SK-N-SH (cell line): ENCODE results near the gene PRDX6. TPM values are rescaled to one million over a fixed set of nuclear protein-coding genes. Genes with fewer than 3 reads are reported as not detected.

Source experiments
- CTCF ChIA-PET: fragments of 300-600, 350-600 bp; formaldehyde crosslinking; extraction: SDS; loops from one replicate; lab custom pipeline; 2021; lab: Yijun Ruan, JAX
- POLR2A ChIA-PET: fragments of 350-600 bp; sonication (Branson Sonifier 250); formaldehyde crosslinking; extraction: SDS; loops from one replicate; lab custom pipeline; 2020; ENCODE audit warnings: antibody characterized with exemption, inconsistent platforms; lab: Yijun Ruan, JAX
- DNase-seq: peaks from one replicate; pipeline ENCODE4 v3.0.0; 2012
- H2AFZ ChIP-seq: fragments of 200-600 bp; sonication (generic); 2 replicates; pipeline ENCODE4 v1.8.1; 2016; ENCODE audit warnings: antibody characterized with exemption, mild to moderate bottlenecking, low read depth
- H3F3A ChIP-seq: fragments of 200-600 bp; sonication (generic); replicated peaks from 2 replicates; pipeline ENCODE3; 2016; ENCODE audit warnings: antibody characterized with exemption, mild to moderate bottlenecking; ENCODE audit not compliant: insufficient read depth
- H3K27ac ChIP-seq, 2 experiments: fragments of 200-500 bp in 1 of 2; fragments of 200-600 bp in 1 of 2; sonication (Bioruptor generic) in 1 of 2; sonication (generic), shearing (Covaris generic) in 1 of 2; 2 replicates each; pipeline versions ENCODE4 v1.5.1 to v1.6.1; 2014 to 2016; ENCODE audit warnings: low read depth in 2 of 2, inconsistent platforms in 1 of 2, low read length in 1 of 2, mild to moderate bottlenecking in 1 of 2, mixed read lengths in 1 of 2
- H3K27me3 ChIP-seq: fragments of 200-600 bp; sonication (generic), shearing (Covaris generic); 2 replicates; pipeline ENCODE4 v1.6.1; 2016; ENCODE audit warnings: mixed run types; ENCODE audit not compliant: insufficient read depth
- H3K36me3 ChIP-seq, 2 experiments: fragments of 200-500 bp in 1 of 2; fragments of 200-600 bp in 1 of 2; sonication (Bioruptor generic) in 1 of 2; sonication (generic) in 1 of 2; replicated peaks in 1 of 2; 2 replicates each; pipeline versions ENCODE3 to v1.5.1; 2014 to 2016; ENCODE audit warnings: low read length in 1 of 2, mild to moderate bottlenecking in 1 of 2; ENCODE audit not compliant: insufficient read depth in 2 of 2, control insufficient read depth in 1 of 2
- H3K4me1 ChIP-seq, 2 experiments: fragments of 200-500 bp in 1 of 2; fragments of 200-600 bp in 1 of 2; sonication (Bioruptor generic) in 1 of 2; sonication (generic), shearing (Covaris generic) in 1 of 2; 2 replicates each; pipeline versions ENCODE4 v1.5.1 to v1.6.1; 2014 to 2016; ENCODE audit warnings: low read depth in 1 of 2, low read length in 1 of 2, mixed run types in 1 of 2; ENCODE audit not compliant: insufficient read depth in 2 of 2, control insufficient read depth in 1 of 2
- H3K4me2 ChIP-seq: fragments of 200-600 bp; sonication (generic), shearing (Covaris generic); 2 replicates; pipeline ENCODE4 v1.6.1; 2017; ENCODE audit warnings: mixed run types
- H3K4me3 ChIP-seq, 2 experiments: fragments of 200-500 bp in 1 of 2; fragments of 200-600 bp in 1 of 2; sonication (Bioruptor generic) in 1 of 2; sonication (generic), shearing (Covaris generic) in 1 of 2; 2 replicates each; pipeline versions ENCODE4 v1.5.1 to v1.8.1; 2014 to 2016; ENCODE audit warnings: low read depth in 2 of 2, inconsistent platforms in 1 of 2, low read length in 1 of 2, mild to moderate bottlenecking in 1 of 2, mixed read lengths in 1 of 2, moderate library complexity in 1 of 2
- H3K79me2 ChIP-seq: fragments of 200-600 bp; sonication (generic); 2 replicates; pipeline ENCODE4 v1.8.1; 2017; ENCODE audit warnings: mild to moderate bottlenecking; ENCODE audit not compliant: insufficient read depth
- H3K9ac ChIP-seq: fragments of 200-600 bp; sonication (generic); 2 replicates; pipeline ENCODE4 v1.6.1; 2017; ENCODE audit warnings: mixed run types
- H3K9me2 ChIP-seq: fragments of 200-600 bp; sonication (generic); 2 replicates; pipeline ENCODE4 v1.6.1; 2017; ENCODE audit warnings: mixed run types
- H3K9me3 ChIP-seq: fragments of 200-600 bp; sonication (generic); 2 replicates; pipeline ENCODE4 v1.6.1; 2017; ENCODE audit warnings: mixed run types, mild to moderate bottlenecking, moderate library complexity
- H4K20me1 ChIP-seq: fragments of 200-600 bp; sonication (generic); 2 replicates; pipeline ENCODE4 v1.6.1; 2017; ENCODE audit warnings: mild to moderate bottlenecking, mixed run types; ENCODE audit not compliant: insufficient read depth
- CHD2 ChIP-seq: fragments of 150-350 bp; IDR thresholded peaks from 2 replicates; pipeline ENCODE4 v1.6.1; 2018; ENCODE audit warnings: low read length; ENCODE audit not compliant: partially characterized antibody
- ELF1 ChIP-seq: IDR thresholded peaks from 2 replicates; pipeline ENCODE4 v1.4.0; 2012
- EP300 ChIP-seq, 2 experiments: IDR thresholded peaks; 2 replicates each; pipeline versions ENCODE4 v1.4.0 to v1.6.1; 2012; ENCODE audit warnings: borderline replicate concordance in 1 of 2, low read depth in 1 of 2, low read length in 1 of 2
- FOXJ3 ChIP-seq: sonication (generic); formaldehyde crosslinking; IDR thresholded peaks from 2 replicates; pipeline ENCODE4 v1.5.1; 2020; ENCODE audit warnings: mild to moderate bottlenecking, missing genetic modification reagents
- FOXM1 ChIP-seq: IDR thresholded peaks from 2 replicates; pipeline ENCODE4 v1.4.0; 2012; ENCODE audit warnings: low read depth, mild to moderate bottlenecking
- MEF2A ChIP-seq: IDR thresholded peaks from 2 replicates; pipeline ENCODE4 v1.4.0; 2012; ENCODE audit warnings: low read depth, borderline replicate concordance
- MXI1 ChIP-seq: IDR thresholded peaks from 2 replicates; pipeline ENCODE4 v1.6.1; 2012; ENCODE audit warnings: mild to moderate bottlenecking, low read depth, low read length, improper control_type of control experiment
- POLR2AphosphoS5 ChIP-seq: IDR thresholded peaks from 2 replicates; pipeline ENCODE4 v1.6.1; 2012; ENCODE audit warnings: low read depth, low read length
- RAD21 ChIP-seq: IDR thresholded peaks from 2 replicates; pipeline ENCODE4 v1.6.1; 2012; ENCODE audit warnings: mild to moderate bottlenecking, low read length
- RCOR1 ChIP-seq: fragments of 150-350 bp; IDR thresholded peaks from 2 replicates; pipeline ENCODE4 v1.6.1; 2017; ENCODE audit warnings: antibody characterized with exemption, low read length
- TCF12 ChIP-seq: IDR thresholded peaks from 2 replicates; pipeline ENCODE4 v1.4.0; 2012
- TEAD4 ChIP-seq: IDR thresholded peaks from 2 replicates; pipeline ENCODE4 v1.4.0; 2012; ENCODE audit warnings: mild to moderate bottlenecking, borderline replicate concordance; ENCODE audit not compliant: insufficient read depth
- USF2 ChIP-seq: fragments of 150-350 bp; IDR thresholded peaks from 2 replicates; pipeline ENCODE4 v1.6.1; 2017; ENCODE audit warnings: antibody characterized with exemption, low read length, low read depth, borderline replicate concordance
- WGBS: methylation state at CpG from one replicate; pipeline ENCODE4 v1.1.6; 2017; ENCODE audit warnings: low lambda C conversion rate; 5-methylcytosine and 5-hydroxymethylcytosine counted together
- polyA plus RNA-seq, 3 experiments: library from polyadenylated mRNA; depleted of rRNA; stranded (reverse); fragments of >200 nt; gene quantifications; 2 replicates each; pipeline ENCODE4 v1.2.3, GENCODE V29; 2012
- TF ChIP-seq, protein P1 (sequence below): fragments of 200-600 bp; sonication (generic); IDR thresholded peaks from 2 replicates; pipeline ENCODE4 v1.6.1; 2017; ENCODE audit warnings: antibody characterized with exemption, mild to moderate bottlenecking, moderate library complexity
- TF ChIP-seq, protein P2 (sequence below): IDR thresholded peaks from 2 replicates; pipeline ENCODE4 v1.6.1; 2012; ENCODE audit warnings: mild to moderate bottlenecking, low read depth, low read length, moderate library complexity
- TF ChIP-seq, protein P3 (sequence below): fragments of 150-350 bp; IDR thresholded peaks from 2 replicates; pipeline ENCODE4 v1.6.1; 2016; ENCODE audit warnings: mild to moderate bottlenecking, low read depth, low read length
- TF ChIP-seq, protein P4 (sequence below): IDR thresholded peaks from 2 replicates; pipeline ENCODE4 v1.4.0; 2012; ENCODE audit warnings: low read depth

Gene PRDX6
- polyA plus RNA-seq, 1 of the 3 experiments (the other 2 are of a cell fraction) = 224 TPM

DNA sequence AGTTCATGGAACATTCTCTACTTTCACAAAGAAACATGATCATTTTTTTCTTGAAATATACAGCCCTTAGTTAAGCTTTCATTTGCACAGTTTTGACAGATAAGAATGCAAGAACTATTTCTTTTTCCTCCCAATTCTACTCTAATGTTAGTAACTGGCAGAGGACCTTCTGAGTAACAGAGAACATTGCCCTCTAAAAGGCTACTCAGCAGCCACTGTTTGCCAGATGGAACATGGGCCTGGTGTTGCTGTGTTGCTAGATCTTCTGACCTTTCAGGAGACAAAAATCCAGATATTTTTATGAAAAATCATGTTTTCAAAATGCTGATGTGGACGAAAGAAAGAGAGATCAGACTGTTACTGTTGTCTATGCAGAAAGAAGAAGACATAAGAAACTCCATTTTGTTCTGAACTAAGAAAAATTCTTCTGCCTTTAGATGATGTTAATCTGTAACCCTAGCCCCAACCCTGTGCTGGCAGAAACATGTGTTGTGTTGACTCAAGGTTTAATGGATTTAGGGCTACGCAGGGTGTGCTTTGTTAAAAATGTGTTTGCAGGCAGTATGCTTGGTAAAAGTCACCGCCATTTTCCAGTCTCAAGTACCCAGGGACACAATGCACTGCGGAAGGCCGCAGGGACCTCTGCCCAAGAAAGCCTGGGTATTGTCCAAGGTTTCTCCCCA lies 2.9 kb upstream of the PRDX6 start:
- ChIA-PET POLR2A (no interaction called here), CTCF (interaction anchor here (1.1 to 2.0 kb wide), 2 partner anchors 39 to 43 kb away, joined by 3 to 7 read pairs; no protein-coding TSS in a partner anchor)
- H3K36me3 ChIP-seq = peaks cover 4 to 6% of the 10 kb centered on the region in 2 experiments
- peaks cover 22 to 42% of the 10 kb centered on the region in 2 experiments; a peak in 3 of 4 replicates for H3K4me1 ChIP-seq
- peaks cover 36% of the 10 kb centered on the region for H3F3A ChIP-seq
- WGBS = 85% methylated on average over 5 of the region's 5 CpGs
- H3K9me3 ChIP-seq = no peaks in the 10 kb centered on the region
- TF ChIP-seq TCF12 = no peak
- no peak for TF ChIP-seq RAD21
- TF ChIP-seq TEAD4 = no peak
- no peak for TF ChIP-seq MXI1
- TF ChIP-seq, protein P1, sequence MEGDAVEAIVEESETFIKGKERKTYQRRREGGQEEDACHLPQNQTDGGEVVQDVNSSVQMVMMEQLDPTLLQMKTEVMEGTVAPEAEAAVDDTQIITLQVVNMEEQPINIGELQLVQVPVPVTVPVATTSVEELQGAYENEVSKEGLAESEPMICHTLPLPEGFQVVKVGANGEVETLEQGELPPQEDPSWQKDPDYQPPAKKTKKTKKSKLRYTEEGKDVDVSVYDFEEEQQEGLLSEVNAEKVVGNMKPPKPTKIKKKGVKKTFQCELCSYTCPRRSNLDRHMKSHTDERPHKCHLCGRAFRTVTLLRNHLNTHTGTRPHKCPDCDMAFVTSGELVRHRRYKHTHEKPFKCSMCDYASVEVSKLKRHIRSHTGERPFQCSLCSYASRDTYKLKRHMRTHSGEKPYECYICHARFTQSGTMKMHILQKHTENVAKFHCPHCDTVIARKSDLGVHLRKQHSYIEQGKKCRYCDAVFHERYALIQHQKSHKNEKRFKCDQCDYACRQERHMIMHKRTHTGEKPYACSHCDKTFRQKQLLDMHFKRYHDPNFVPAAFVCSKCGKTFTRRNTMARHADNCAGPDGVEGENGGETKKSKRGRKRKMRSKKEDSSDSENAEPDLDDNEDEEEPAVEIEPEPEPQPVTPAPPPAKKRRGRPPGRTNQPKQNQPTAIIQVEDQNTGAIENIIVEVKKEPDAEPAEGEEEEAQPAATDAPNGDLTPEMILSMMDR = no peak
- no peak for TF ChIP-seq RCOR1
- no peak for TF ChIP-seq FOXJ3 (CRISPR knock-in tag)
- no peak for TF ChIP-seq MEF2A
- TF ChIP-seq, protein P2, sequence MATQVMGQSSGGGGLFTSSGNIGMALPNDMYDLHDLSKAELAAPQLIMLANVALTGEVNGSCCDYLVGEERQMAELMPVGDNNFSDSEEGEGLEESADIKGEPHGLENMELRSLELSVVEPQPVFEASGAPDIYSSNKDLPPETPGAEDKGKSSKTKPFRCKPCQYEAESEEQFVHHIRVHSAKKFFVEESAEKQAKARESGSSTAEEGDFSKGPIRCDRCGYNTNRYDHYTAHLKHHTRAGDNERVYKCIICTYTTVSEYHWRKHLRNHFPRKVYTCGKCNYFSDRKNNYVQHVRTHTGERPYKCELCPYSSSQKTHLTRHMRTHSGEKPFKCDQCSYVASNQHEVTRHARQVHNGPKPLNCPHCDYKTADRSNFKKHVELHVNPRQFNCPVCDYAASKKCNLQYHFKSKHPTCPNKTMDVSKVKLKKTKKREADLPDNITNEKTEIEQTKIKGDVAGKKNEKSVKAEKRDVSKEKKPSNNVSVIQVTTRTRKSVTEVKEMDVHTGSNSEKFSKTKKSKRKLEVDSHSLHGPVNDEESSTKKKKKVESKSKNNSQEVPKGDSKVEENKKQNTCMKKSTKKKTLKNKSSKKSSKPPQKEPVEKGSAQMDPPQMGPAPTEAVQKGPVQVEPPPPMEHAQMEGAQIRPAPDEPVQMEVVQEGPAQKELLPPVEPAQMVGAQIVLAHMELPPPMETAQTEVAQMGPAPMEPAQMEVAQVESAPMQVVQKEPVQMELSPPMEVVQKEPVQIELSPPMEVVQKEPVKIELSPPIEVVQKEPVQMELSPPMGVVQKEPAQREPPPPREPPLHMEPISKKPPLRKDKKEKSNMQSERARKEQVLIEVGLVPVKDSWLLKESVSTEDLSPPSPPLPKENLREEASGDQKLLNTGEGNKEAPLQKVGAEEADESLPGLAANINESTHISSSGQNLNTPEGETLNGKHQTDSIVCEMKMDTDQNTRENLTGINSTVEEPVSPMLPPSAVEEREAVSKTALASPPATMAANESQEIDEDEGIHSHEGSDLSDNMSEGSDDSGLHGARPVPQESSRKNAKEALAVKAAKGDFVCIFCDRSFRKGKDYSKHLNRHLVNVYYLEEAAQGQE = no peak
- TF ChIP-seq POLR2AphosphoS5 = no peak
- TF ChIP-seq USF2 = no peak
- TF ChIP-seq EP300 (IDR thresholded peaks at IDR 0.05; ENCODE audit: borderline replicate concordance in 1 of 2, low read depth in 1 of 2, low read length in 1 of 2) = no peak
- no peak for TF ChIP-seq FOXM1
- TF ChIP-seq ELF1 = no peak
- TF ChIP-seq, protein P3, sequence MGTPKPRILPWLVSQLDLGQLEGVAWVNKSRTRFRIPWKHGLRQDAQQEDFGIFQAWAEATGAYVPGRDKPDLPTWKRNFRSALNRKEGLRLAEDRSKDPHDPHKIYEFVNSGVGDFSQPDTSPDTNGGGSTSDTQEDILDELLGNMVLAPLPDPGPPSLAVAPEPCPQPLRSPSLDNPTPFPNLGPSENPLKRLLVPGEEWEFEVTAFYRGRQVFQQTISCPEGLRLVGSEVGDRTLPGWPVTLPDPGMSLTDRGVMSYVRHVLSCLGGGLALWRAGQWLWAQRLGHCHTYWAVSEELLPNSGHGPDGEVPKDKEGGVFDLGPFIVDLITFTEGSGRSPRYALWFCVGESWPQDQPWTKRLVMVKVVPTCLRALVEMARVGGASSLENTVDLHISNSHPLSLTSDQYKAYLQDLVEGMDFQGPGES = no peak
- TF ChIP-seq CHD2 = no peak
- TF ChIP-seq, protein P4, sequence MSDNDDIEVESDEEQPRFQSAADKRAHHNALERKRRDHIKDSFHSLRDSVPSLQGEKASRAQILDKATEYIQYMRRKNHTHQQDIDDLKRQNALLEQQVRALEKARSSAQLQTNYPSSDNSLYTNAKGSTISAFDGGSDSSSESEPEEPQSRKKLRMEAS = no peak
- peak overlapping the region; percentile 17 to 75; a peak in 3 of 4 replicates for H3K4me3 ChIP-seq
- no peaks in the 10 kb centered on the region for H3K9me2 ChIP-seq
- no peak for DNase-seq
- H3K27me3 ChIP-seq = no peaks in the 10 kb centered on the region
- H3K79me2 ChIP-seq = peaks cover 57% of the 10 kb centered on the region
- peak overlapping the region; percentile 87 for H3K4me2 ChIP-seq
- peak overlapping the region; percentile 54 for H2AFZ ChIP-seq
- H3K9ac ChIP-seq = peak overlapping the region; percentile 71; the same call in 1 of the 2 replicates
- H3K27ac ChIP-seq = peak overlapping the region; percentile 89 to 92
- no peaks in the 10 kb centered on the region; the same call in 1 of the 2 replicates for H4K20me1 ChIP-seq
